H1 (cell line): ENCODE data around the gene MYLK. TPM values are rescaled to one million over a fixed set of nuclear protein-coding genes. Genes with fewer than 3 reads are reported as not detected.

Experiments
- ASH2L ChIP-seq: fragments of 200-600, 300-600 bp; sonication (generic); IDR thresholded peaks from one replicate; pipeline ENCODE4 v1.7.1; 2017; ENCODE audit warnings: low read length
- CHD2 ChIP-seq: IDR thresholded peaks from 2 replicates; pipeline ENCODE4 v1.6.1; 2012; ENCODE audit warnings: low read length, improper control_type of control experiment
- EGR1 ChIP-seq: IDR thresholded peaks from 2 replicates; pipeline ENCODE4 v1.6.1; 2011; ENCODE audit warnings: low read depth, low read length, borderline replicate concordance
- HDAC6 ChIP-seq: IDR thresholded peaks from one replicate; pipeline ENCODE4 v1.7.1; 2012; ENCODE audit warnings: low read depth, mild to moderate bottlenecking, inconsistent platforms, low read length, moderate library complexity
- NANOG ChIP-seq: IDR thresholded peaks from 2 replicates; pipeline ENCODE4 v1.6.1; 2011; ENCODE audit warnings: low read length, low read depth, mild to moderate bottlenecking, inconsistent platforms; ENCODE audit not compliant: insufficient read depth, poor library complexity, severe bottlenecking
- polyA plus RNA-seq, 7 experiments: library from polyadenylated mRNA; depleted of rRNA in 3 of 7; stranded (reverse) in 5 of 7; unstranded in 2 of 7; fragments of >200 nt in 5 of 7; fragments of 200-250 nt in 2 of 7; gene quantifications; 1 replicate in 5 of 7; 2 replicates in 1 of 7; 4 replicates in 1 of 7; pipeline versions ENCODE4 v1.2.1 to v1.2.3, GENCODE V29; 2011 to 2013; ENCODE audit warnings: missing spikeins in 2 of 7, mixed read lengths in 2 of 7
- total RNA-seq: library from RNA; stranded (reverse); fragmentation: NEBNext Ultra II Directional; extraction: Animal tissue kit (Norgen Biotek cat#: 25700); gene quantifications from 2 replicates; pipeline ENCODE4 v1.2.1, GENCODE V29; 2021
- TF ChIP-seq, protein P1 (sequence below), 3 experiments: IDR thresholded peaks; 1 replicate in 2 of 3; 2 replicates in 1 of 3; pipeline versions ENCODE4 v1.5.1 to v1.6.1; 2011; ENCODE audit warnings: low read length in 3 of 3, mild to moderate bottlenecking in 3 of 3, inconsistent platforms in 2 of 3, low read depth in 1 of 3, moderate library complexity in 1 of 3; ENCODE audit not compliant: insufficient read depth in 1 of 3; ENCODE audit errors: control extremely low read depth in 1 of 3

Gene MYLK
- total and polyA plus RNA-seq, 2 of the 8 experiments (the other 6 are each of a cell fraction or from before 2014, with no cell fraction given) = 11.6 to 21.3 TPM

DNA sequence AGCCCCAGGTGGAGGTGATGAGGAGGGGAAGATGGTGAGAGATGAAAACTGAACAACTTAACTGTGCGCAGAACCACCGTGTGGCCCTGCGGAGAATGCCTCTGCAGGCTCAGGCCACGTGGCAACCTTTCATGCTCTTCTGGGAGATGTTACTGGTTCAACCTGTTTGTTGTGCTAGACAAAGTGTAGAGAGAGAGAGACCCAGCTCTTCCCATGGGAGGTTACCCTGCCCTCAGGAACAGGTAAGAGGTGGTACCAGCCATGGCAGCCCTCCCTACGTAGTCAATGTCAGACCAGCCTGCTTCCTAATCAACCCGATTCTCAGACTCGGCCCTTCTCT is 262.3 kb downstream of the MYLK start (continued):
- TF ChIP-seq NANOG = no peak
- no peak for TF ChIP-seq CHD2
- TF ChIP-seq EGR1 = no peak
- no peak for TF ChIP-seq ASH2L
- TF ChIP-seq HDAC6 = no peak
- TF ChIP-seq, protein P1, sequence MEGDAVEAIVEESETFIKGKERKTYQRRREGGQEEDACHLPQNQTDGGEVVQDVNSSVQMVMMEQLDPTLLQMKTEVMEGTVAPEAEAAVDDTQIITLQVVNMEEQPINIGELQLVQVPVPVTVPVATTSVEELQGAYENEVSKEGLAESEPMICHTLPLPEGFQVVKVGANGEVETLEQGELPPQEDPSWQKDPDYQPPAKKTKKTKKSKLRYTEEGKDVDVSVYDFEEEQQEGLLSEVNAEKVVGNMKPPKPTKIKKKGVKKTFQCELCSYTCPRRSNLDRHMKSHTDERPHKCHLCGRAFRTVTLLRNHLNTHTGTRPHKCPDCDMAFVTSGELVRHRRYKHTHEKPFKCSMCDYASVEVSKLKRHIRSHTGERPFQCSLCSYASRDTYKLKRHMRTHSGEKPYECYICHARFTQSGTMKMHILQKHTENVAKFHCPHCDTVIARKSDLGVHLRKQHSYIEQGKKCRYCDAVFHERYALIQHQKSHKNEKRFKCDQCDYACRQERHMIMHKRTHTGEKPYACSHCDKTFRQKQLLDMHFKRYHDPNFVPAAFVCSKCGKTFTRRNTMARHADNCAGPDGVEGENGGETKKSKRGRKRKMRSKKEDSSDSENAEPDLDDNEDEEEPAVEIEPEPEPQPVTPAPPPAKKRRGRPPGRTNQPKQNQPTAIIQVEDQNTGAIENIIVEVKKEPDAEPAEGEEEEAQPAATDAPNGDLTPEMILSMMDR (IDR thresholded peaks at IDR 0.05; ENCODE audit: control extremely low read depth in 1 of 3, insufficient read depth in 1 of 3, low read depth in 1 of 3, low read length in 3 of 3) = no peak
